Measurements from ENCODE around the gene TNS1. TPM values are rescaled to one million over a fixed set of nuclear protein-coding genes. Genes with fewer than 3 reads are reported as not detected.
"Not testable (repeated sequence)": the region's sequence is repeated elsewhere in the genome, so short reads cannot be mapped to it uniquely, and the experiment has no call there.

The TNS1 gene
- polyA plus RNA-seq, 6 donors from 2014 or later: 0.05 to 0.57 (median 0.35) TPM; not detected in 2

DNA sequence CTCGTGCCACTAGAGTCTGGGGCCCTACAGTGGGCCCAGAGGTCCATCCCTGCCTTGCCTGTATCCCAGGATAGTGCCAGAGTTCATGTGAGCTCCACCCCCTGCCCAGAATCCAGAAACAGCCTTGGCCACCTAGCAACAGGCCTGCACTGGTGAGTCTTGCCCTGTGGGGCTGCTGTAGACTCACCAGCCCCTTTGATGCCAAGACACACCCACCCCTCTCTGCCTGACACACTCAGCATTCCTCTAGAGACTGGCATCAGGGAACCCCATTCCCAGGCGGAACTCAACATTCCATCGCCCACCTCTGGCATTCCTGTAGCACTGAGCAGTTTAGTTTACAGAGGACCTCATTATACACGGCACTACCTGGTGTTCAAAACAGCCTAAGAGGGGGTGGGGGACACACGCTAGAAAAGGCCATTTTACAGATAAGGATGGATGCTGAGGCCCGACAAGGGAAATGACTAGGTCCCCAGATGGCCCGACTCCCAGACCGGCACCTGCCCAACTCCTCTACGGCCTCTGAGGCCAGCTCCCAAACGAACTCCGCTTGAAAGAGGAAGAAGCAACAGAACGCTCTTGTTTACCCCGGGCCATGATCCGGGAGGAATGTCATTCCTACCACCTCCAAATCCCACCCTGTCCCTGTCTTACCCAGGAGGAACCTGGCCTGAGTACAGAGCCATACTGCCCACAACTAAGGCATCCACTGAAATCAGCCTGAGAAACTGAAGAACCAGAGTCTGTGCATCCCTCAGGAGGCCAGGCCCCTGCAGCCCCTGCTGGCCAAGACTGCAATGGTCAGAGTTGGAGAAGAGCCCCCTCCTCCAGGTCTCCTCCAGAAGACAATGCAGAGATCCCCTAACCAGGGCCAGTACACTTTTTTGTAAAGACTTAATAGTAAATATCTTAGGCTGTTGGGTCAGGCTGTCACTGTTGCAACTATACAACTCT lies 180.2 kb downstream of the TNS1 start:
- Mint-ChIP-seq H3K27me3 (peaks cover 0 to 14% (median 4%) of the 10 kb centered on the region in 3 donors), H3K36me3 (no peaks in the 10 kb centered on the region), H3K4me3 (no peak overlapping the region), H3K4me1 (peaks cover 0 to 2% (median under 1%) of the 10 kb centered on the region in 3 donors), H3K9me3 (no peaks in the 10 kb centered on the region), H3K27ac (peak overlapping the region in 1 of 6 donors; percentile 17)
- ATAC-seq (ENCODE audit: low read depth in 2 of 2): no peak
- no peak for DNase-seq

GRCh38 chr2:217821536-217822147 lies 181.2 kb downstream of the TNS1 start:
- peaks cover 0 to 16% (median 4%) of the 10 kb centered on the region in 3 donors for H3K27me3 Mint-ChIP-seq
- DNase-seq (no peak), ATAC-seq (ENCODE audit: low read depth in 2 of 2) (no peak)
- H3K27ac Mint-ChIP-seq: no peak overlapping the region
- no peaks in the 10 kb centered on the region for H3K36me3 Mint-ChIP-seq
- no peak overlapping the region for H3K4me3 Mint-ChIP-seq
- peaks cover 0 to 4% (median 2%) of the 10 kb centered on the region in 3 donors for H3K4me1 Mint-ChIP-seq
- no peaks in the 10 kb centered on the region for H3K9me3 Mint-ChIP-seq

DNA sequence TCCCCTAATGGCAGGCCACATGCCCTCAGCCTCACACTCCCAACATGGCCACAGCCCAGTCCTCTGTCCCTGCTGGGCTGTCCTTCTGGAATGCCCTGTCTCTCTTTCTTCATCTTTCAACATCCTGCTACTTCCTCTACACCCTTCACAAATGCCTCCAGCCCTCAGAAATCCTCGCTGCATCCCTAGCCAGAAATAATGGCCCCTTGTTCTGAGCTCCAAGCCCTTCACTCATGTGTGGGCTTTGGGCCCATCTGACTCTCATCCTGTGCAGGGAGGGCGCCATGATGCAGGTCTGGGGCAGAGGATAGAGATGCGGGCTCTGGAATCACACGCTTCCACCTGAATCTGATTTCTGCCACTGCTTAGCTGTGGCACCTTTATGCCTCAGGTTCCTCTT lies 181.9 kb downstream of the TNS1 start:
- no peaks in the 10 kb centered on the region for H3K36me3 Mint-ChIP-seq
- H3K27me3 Mint-ChIP-seq: peaks cover 0 to 8% (median 4%) of the 10 kb centered on the region in 3 donors
- peaks cover 0 to 4% (median 2%) of the 10 kb centered on the region in 3 donors for H3K4me1 Mint-ChIP-seq
- ATAC-seq (ENCODE audit: low read depth in 2 of 2): no peak
- H3K4me3 Mint-ChIP-seq: no peak overlapping the region
- no peak for DNase-seq
- H3K27ac Mint-ChIP-seq: peak overlapping the region in 1 of 6 donors; percentile 21
- H3K9me3 Mint-ChIP-seq: no peaks in the 10 kb centered on the region

DNA sequence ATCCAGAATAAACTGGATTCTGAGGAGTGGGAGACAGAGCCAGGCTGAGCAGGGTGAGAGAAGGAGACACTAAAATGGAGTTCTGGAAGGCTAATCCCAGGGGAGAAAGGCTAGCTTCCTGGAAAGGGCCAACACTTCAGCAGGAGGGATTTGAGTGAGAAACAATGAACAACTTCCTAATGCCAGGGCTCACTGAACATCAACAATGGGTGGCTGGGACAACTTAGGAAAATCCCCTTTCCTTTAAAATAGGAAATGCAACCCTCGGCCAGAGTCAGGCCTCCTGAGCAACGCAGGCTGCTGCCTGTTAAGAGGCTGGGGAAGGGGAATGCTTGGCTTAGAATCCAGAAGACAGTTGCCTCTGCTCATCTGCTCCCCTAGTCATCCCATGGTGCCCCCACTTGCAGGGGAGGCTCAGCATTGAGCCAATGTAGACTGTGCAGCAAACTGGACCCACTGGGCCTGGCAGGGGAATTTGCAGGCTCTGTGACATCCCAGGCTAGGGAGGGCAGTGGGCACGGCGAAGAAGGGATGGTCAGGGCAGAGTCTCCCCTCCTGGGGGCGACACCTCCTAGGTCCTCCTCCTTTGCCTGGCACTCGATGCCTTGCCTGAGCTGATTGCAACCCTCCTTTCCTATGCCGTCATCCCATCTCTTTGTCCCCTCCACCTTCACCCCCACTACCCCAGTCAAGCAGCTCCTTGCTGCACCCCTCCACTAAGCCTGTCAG lies 182.5 kb downstream of the TNS1 start:
- Mint-ChIP-seq H3K27me3 (peaks cover 0 to 8% (median 4%) of the 10 kb centered on the region in 3 donors), H3K4me1 (peaks cover 0 to 4% (median 2%) of the 10 kb centered on the region in 3 donors), H3K9me3 (no peaks in the 10 kb centered on the region), H3K27ac (peak overlapping the region in 1 of 6 donors; percentile 21), H3K36me3 (no peaks in the 10 kb centered on the region), H3K4me3 (no peak overlapping the region)
- DNase-seq (no peak), ATAC-seq (ENCODE audit: low read depth in 2 of 2) (no peak)

GRCh38 chr2:217818293-217818850 lies 184.4 kb downstream of the TNS1 start:
- Mint-ChIP-seq H3K27me3 (peaks cover 0 to 8% (median 4%) of the 10 kb centered on the region in 3 donors), H3K4me3 (no peak overlapping the region), H3K9me3 (peaks cover 0 to 2% (median 0%) of the 10 kb centered on the region in 7 donors), H3K4me1 (peaks cover 0 to 4% (median 2%) of the 10 kb centered on the region in 3 donors), H3K27ac (peak overlapping the region in 2 of 6 donors; percentile 58 to 70), H3K36me3 (no peaks in the 10 kb centered on the region)
- ATAC-seq (ENCODE audit: low read depth in 2 of 2) (no peak), DNase-seq (no peak)

DNA sequence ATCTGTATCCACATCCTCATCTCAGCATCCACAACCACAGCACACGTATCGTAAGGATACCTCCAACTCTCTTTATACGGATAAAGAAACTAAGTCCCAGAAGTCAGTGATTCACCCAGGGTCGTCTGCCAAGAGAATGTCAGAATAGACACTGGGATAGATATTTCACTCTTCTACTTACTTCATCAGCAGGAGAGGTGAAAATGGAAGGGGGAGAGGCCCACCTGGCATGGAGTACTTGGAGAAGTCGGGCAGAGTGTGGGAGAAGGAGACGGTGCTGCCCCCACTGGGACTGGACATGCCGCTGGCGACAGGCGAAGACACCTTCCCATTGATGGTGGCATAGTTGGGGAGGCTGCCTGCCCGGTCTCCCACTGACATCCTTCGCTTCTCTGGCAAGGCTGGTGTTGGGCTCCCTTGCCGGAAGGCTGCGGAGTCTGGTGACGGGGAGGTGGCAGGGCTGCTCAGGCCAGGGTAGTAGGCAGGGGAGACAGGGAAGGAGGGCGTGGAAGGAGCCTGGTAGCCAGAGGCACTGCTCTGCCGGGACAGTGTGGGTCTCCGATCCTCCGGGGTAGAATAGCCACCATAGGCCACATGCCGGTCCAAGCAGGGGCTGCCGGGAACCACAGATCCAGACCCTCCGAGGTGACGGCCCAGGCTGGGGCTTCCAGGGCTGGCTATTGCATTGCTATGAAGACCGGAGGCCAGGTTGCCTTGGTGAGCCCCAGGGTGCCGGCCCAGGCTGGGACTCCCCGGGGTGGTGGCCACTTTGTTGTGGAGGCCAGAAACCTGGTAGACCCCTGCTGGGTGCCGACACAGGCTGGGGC lies 185.1 kb downstream of the TNS1 start:
- Mint-ChIP-seq H3K36me3 (no peaks in the 10 kb centered on the region), H3K27ac (peak overlapping the region in 1 of 6 donors; percentile 21), H3K9me3 (peaks cover 0 to 2% (median 0%) of the 10 kb centered on the region in 7 donors), H3K4me1 (peaks cover 0 to 4% (median 2%) of the 10 kb centered on the region in 3 donors), H3K27me3 (peaks cover 0 to 8% (median 4%) of the 10 kb centered on the region in 3 donors), H3K4me3 (no peak overlapping the region)
- no peak for DNase-seq
- no peak for ATAC-seq (ENCODE audit: low read depth in 2 of 2)

GRCh38 chr2:217816396-217816869 lies 186.4 kb downstream of the TNS1 start:
- H3K4me1 Mint-ChIP-seq: peaks cover 0 to 4% (median 2%) of the 10 kb centered on the region in 3 donors
- no peak for ATAC-seq (ENCODE audit: low read depth in 2 of 2)
- no peaks in the 10 kb centered on the region for H3K36me3 Mint-ChIP-seq
- DNase-seq: no peak
- peaks cover 0 to 2% (median 0%) of the 10 kb centered on the region in 7 donors for H3K9me3 Mint-ChIP-seq
- no peak overlapping the region for H3K27ac Mint-ChIP-seq
- H3K27me3 Mint-ChIP-seq: peaks cover 0 to 16% (median 4%) of the 10 kb centered on the region in 3 donors
- no peak overlapping the region for H3K4me3 Mint-ChIP-seq

DNA sequence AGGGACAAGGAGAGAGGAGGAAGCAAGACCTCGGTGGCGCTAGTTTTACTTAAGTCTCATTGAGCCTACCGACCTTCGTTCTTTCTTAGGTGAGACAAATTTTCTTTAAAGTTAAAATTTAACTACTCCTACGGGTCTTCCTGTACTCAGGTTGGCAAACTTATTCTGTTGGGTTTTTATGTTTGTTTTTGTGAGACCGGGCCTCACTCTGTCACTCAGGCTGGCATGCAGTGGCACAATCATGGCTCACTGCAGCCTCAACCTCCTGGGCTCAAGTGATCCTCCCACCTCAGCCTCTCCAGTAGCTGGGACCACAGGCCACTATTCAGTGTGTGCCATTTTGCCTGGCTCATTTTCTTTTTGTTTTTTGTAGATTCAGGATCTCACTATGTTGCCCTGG lies 189.0 kb downstream of the TNS1 start:
- peaks cover 0 to 4% (median 0%) of the 10 kb centered on the region in 3 donors for H3K4me1 Mint-ChIP-seq
- H3K36me3 Mint-ChIP-seq: no peaks in the 10 kb centered on the region

GRCh38 chr2:217812170-217812569 lies 190.6 kb downstream of the TNS1 start:
- Mint-ChIP-seq H3K36me3 (no peaks in the 10 kb centered on the region), H3K27ac (peak overlapping the region in 1 of 6 donors; percentile 26), H3K9me3 (peaks cover 0 to 9% (median 2%) of the 10 kb centered on the region in 7 donors), H3K4me3 (no peak overlapping the region), H3K4me1 (no peaks in the 10 kb centered on the region), H3K27me3 (peaks cover 0 to 10% (median 0%) of the 10 kb centered on the region in 3 donors)
- ATAC-seq (ENCODE audit: low read depth in 2 of 2) (no peak), DNase-seq (no peak)

More for the DNA sequence above, 189.0 kb downstream of the TNS1 start:
- no peak for ATAC-seq (ENCODE audit: low read depth in 2 of 2)
- DNase-seq: no peak
- Mint-ChIP-seq H3K27me3 (peaks cover 0 to 16% (median 0%) of the 10 kb centered on the region in 3 donors), H3K4me3 (no peak overlapping the region), H3K27ac (no peak overlapping the region), H3K9me3 (peaks cover 0 to 6% (median 0%) of the 10 kb centered on the region in 7 donors)

DNA sequence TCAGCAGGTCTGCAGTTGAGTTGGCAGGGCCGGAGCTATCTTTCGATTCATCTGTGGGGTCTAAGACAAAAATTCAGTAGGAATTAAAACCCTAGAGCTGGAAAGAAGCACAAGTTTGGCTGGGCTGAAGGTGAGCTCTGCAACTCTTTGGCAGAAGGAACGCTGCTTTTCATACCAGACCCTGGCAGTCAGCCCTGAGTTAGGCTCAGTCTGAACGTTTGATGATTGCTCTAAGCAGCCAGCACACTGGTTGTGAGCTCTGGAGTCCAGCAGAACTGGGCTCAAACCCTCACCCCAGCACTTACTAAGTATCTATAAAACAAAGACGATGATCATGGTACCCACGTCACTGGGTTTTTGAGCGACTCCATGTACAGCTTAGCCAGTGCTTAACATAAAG lies 192.5 kb downstream of the TNS1 start:
- no peak for DNase-seq
- Mint-ChIP-seq H3K27me3 (peaks cover 4 to 24% (median 14%) of the 10 kb centered on the region in 3 donors), H3K36me3 (no peaks in the 10 kb centered on the region), H3K4me1 (peaks cover 0 to 6% (median 5%) of the 10 kb centered on the region in 3 donors), H3K9me3 (peaks cover 0 to 9% (median 2%) of the 10 kb centered on the region in 7 donors), H3K4me3 (no peak overlapping the region), H3K27ac (no peak overlapping the region)
- no peak for ATAC-seq (ENCODE audit: low read depth in 2 of 2)

DNA sequence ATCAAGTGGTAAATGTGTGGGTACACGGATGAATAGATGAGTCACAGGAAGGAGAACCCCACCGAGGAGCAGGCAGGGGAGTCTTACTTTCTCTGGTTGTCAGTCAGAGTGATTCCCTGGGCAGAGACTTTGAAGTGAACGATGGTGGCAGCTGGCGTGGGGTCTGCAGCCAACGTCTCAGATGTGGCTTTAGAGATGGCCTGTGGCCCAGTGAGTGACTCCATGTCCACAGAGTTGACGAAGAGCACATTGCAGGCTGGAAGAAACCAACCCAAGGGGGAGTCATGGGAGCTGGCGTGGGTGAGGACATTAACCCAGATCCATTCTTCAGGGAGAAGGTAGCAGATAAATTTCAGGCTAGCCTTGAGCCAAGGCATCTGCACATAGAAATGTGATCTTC lies 193.1 kb downstream of the TNS1 start:
- no peak overlapping the region for H3K4me3 Mint-ChIP-seq
- DNase-seq: no peak
- no peak for ATAC-seq (ENCODE audit: low read depth in 2 of 2)
- peaks cover 4 to 25% (median 14%) of the 10 kb centered on the region in 3 donors for H3K27me3 Mint-ChIP-seq
- H3K27ac Mint-ChIP-seq: peak overlapping the region in 1 of 6 donors; percentile 41
- H3K4me1 Mint-ChIP-seq: peaks cover 0 to 6% (median 5%) of the 10 kb centered on the region in 3 donors
- H3K9me3 Mint-ChIP-seq: peaks cover 0 to 9% (median 2%) of the 10 kb centered on the region in 7 donors
- no peaks in the 10 kb centered on the region for H3K36me3 Mint-ChIP-seq

DNA sequence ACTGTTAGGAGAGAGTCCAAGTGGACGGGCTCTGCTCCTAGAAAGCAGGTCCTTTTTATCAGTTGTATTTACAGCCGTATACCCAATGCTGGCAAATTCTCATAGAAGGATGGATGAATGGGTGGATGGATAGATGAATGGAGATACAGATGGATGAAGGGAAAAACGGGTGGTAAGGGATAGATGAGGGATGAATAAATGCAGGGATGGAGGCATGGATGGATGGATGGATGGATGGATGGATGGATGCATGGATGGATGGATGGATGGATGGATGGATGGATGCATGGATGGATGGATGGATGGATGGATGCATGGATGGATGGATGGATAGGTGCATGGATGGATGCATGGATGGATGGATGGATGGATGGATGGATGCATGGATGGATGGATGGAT lies 193.8 kb downstream of the TNS1 start:
- peaks cover 4 to 25% (median 14%) of the 10 kb centered on the region in 3 donors for H3K27me3 Mint-ChIP-seq
- H3K4me3 Mint-ChIP-seq: peak overlapping the region in 1 of 8 donors; percentile 44
- not testable (repeated sequence) for ATAC-seq (ENCODE audit: low read depth in 2 of 2); H3K4me1 Mint-ChIP-seq; H3K9me3 Mint-ChIP-seq; H3K36me3 Mint-ChIP-seq; DNase-seq
- peak overlapping the region in 1 of 6 donors; percentile 29 for H3K27ac Mint-ChIP-seq

All from naive B cell (primary cell).